DOHH2 (cell line): ENCODE results near the gene CFAP77.

Source experiments
- EZH2phosphoT487 ChIP-seq: fragments of 200-600 bp; sonication (generic); IDR thresholded peaks from 2 replicates; pipeline ENCODE4 v1.6.1; 2017; ENCODE audit warnings: borderline replicate concordance, mild to moderate bottlenecking, antibody characterized with exemption, low read length, moderate library complexity, mixed read lengths
- TF ChIP-seq, protein P1 (sequence below): fragments of 200-600 bp; sonication (generic); IDR thresholded peaks from one replicate; pipeline ENCODE4 v1.5.1; 2014; ENCODE audit warnings: antibody characterized with exemption, mild to moderate bottlenecking, low read depth, low read length; ENCODE audit not compliant: poor library complexity, severe bottlenecking

DNA sequence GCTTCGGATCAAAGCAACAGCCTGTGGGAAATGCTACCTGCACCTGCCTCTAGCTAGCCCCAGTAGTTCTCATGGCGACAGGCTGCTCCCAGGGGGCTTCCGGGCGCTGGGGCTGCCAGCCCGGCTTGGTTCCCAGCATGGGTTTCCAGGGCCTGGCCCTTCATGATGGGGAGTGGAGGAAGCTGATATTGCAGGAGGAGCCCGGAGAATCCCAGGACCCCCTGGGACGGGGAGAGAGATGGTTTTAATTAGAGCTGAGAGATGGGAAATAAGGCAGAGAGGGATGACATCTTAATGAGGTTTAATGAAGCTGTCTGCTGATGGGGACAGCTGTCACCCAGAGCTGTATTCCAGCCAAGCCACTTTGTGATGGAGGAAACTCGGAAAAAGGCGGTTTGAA lies 78.6 kb downstream of the CFAP77 start:
- TF ChIP-seq, protein P1, sequence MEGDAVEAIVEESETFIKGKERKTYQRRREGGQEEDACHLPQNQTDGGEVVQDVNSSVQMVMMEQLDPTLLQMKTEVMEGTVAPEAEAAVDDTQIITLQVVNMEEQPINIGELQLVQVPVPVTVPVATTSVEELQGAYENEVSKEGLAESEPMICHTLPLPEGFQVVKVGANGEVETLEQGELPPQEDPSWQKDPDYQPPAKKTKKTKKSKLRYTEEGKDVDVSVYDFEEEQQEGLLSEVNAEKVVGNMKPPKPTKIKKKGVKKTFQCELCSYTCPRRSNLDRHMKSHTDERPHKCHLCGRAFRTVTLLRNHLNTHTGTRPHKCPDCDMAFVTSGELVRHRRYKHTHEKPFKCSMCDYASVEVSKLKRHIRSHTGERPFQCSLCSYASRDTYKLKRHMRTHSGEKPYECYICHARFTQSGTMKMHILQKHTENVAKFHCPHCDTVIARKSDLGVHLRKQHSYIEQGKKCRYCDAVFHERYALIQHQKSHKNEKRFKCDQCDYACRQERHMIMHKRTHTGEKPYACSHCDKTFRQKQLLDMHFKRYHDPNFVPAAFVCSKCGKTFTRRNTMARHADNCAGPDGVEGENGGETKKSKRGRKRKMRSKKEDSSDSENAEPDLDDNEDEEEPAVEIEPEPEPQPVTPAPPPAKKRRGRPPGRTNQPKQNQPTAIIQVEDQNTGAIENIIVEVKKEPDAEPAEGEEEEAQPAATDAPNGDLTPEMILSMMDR, result no peak
- no peak for TF ChIP-seq EZH2phosphoT487
